HEK293 (cell line): Measurements from ENCODE around the gene GRK5.

Experiments used
- CTCF ChIA-PET: fragments of 350-600 bp; formaldehyde crosslinking; extraction: SDS; loops from one replicate; lab custom pipeline; 2021; ENCODE audit warnings: antibody characterized with exemption; lab: Yijun Ruan, JAX
- POLR2A ChIA-PET: fragments of 300-600 bp; formaldehyde crosslinking; extraction: SDS; loops from one replicate; lab custom pipeline; 2020; ENCODE audit warnings: antibody characterized with exemption, inconsistent platforms; lab: Yijun Ruan, JAX
- H3K27ac ChIP-seq: fragments of 200-500 bp; sonication (Bioruptor generic); 2 replicates; pipeline ENCODE4 v1.5.1; 2014; ENCODE audit warnings: low read depth, low read length, control low read depth, inconsistent platforms; ENCODE audit errors: extremely low read depth
- H3K36me3 ChIP-seq, 2 experiments: fragments of 200-500 bp in 1 of 2; sonication (Bioruptor generic) in 1 of 2; 1 replicate in 1 of 2; 2 replicates in 1 of 2; pipeline ENCODE4 v1.5.1; 2014 to 2017; ENCODE audit warnings: inconsistent platforms in 2 of 2, low read length in 2 of 2; ENCODE audit not compliant: control insufficient read depth in 2 of 2, insufficient read depth in 1 of 2
- H3K4me1 ChIP-seq: fragments of 200-500 bp; sonication (Bioruptor generic); 2 replicates; pipeline ENCODE4 v1.5.1; 2014; ENCODE audit warnings: mild to moderate bottlenecking, low read length, inconsistent platforms; ENCODE audit not compliant: control insufficient read depth, insufficient read depth
- H3K4me3 ChIP-seq: 2 replicates; pipeline ENCODE4 v1.5.1; 2011; ENCODE audit warnings: low read depth, mild to moderate bottlenecking, control low read depth, low read length, moderate library complexity
- H3K9me3 ChIP-seq: fragments of 200-500 bp; sonication (Bioruptor generic); 2 replicates; pipeline ENCODE4 v1.5.1; 2014; ENCODE audit warnings: low read depth, low read length, inconsistent platforms; ENCODE audit not compliant: control insufficient read depth, insufficient read depth
- ELK4 ChIP-seq: IDR thresholded peaks from 2 replicates; pipeline ENCODE4 v1.6.1; 2011; ENCODE audit warnings: mild to moderate bottlenecking, low read depth, low read length, borderline replicate concordance
- GLI4 ChIP-seq: fragments of 450-650 bp; formaldehyde crosslinking; IDR thresholded peaks from 2 replicates; pipeline ENCODE4 v1.5.1; 2016; ENCODE audit warnings: missing biosample characterization, missing genetic modification characterization
- PATZ1 ChIP-seq: fragments of 450-650 bp; formaldehyde crosslinking; IDR thresholded peaks from 2 replicates; pipeline ENCODE4 v1.5.1; 2016; ENCODE audit warnings: missing biosample characterization, missing genetic modification characterization
- SETDB1 ChIP-seq: IDR thresholded peaks from one replicate; pipeline ENCODE4 v1.6.1; 2017; ENCODE audit warnings: mild to moderate bottlenecking, low read length, moderate library complexity, mixed read lengths; ENCODE audit not compliant: insufficient read length
- SP3 ChIP-seq: fragments of 450-650 bp; formaldehyde crosslinking; IDR thresholded peaks from 2 replicates; pipeline ENCODE4 v1.5.1; 2016; ENCODE audit warnings: missing biosample characterization, missing genetic modification characterization
- ZBTB20 ChIP-seq: fragments of 450-650 bp; formaldehyde crosslinking; IDR thresholded peaks from 2 replicates; pipeline ENCODE4 v1.5.1; 2016; ENCODE audit warnings: missing biosample characterization, missing genetic modification characterization
- ZNF302 ChIP-seq: fragments of 450-650 bp; formaldehyde crosslinking; IDR thresholded peaks from 2 replicates; pipeline ENCODE4 v1.5.1; 2016; ENCODE audit warnings: missing biosample characterization, missing genetic modification characterization, low read depth
- ZNF335 ChIP-seq: fragments of 450-650 bp; formaldehyde crosslinking; conservative IDR thresholded peaks from 2 replicates; pipeline ENCODE4 v1.5.1; 2016; ENCODE audit warnings: missing biosample characterization, missing genetic modification characterization
- ZNF341 ChIP-seq: fragments of 450-650 bp; formaldehyde crosslinking; IDR thresholded peaks from 2 replicates; pipeline ENCODE4; 2016; ENCODE audit warnings: low read depth, missing biosample characterization, missing genetic modification characterization
- ZNF426 ChIP-seq: fragments of 450-650 bp; formaldehyde crosslinking; IDR thresholded peaks from 2 replicates; pipeline ENCODE4 v1.5.1; 2017; ENCODE audit warnings: missing biosample characterization, missing genetic modification characterization, mild to moderate bottlenecking, inconsistent platforms, moderate library complexity
- ZNF473 ChIP-seq: fragments of 450-650 bp; formaldehyde crosslinking; IDR thresholded peaks from 2 replicates; pipeline ENCODE4 v1.5.1; 2017; ENCODE audit warnings: missing biosample characterization, missing genetic modification characterization
- ZNF561 ChIP-seq: fragments of 450-650 bp; IDR thresholded peaks from 2 replicates; pipeline ENCODE4 v1.5.1; 2018; ENCODE audit warnings: missing biosample characterization, missing genetic modification characterization, borderline replicate concordance
- ZNF580 ChIP-seq: fragments of 450-650 bp; formaldehyde crosslinking; IDR thresholded peaks from 2 replicates; pipeline ENCODE4 v1.5.1; 2016; ENCODE audit warnings: missing biosample characterization, missing genetic modification characterization
- ZNF610 ChIP-seq: fragments of 450-650 bp; formaldehyde crosslinking; IDR thresholded peaks from 2 replicates; pipeline ENCODE4 v1.5.1; 2016; ENCODE audit warnings: missing biosample characterization, missing genetic modification characterization, borderline replicate concordance
- ZNF621 ChIP-seq: fragments of 450-650 bp; formaldehyde crosslinking; IDR thresholded peaks from 2 replicates; pipeline ENCODE4 v1.5.1; 2017; ENCODE audit warnings: missing biosample characterization, missing genetic modification characterization
- ZNF624 ChIP-seq: fragments of 450-650 bp; formaldehyde crosslinking; IDR thresholded peaks from 2 replicates; pipeline ENCODE4 v1.5.1; 2017; ENCODE audit warnings: missing biosample characterization, missing genetic modification characterization
- ZNF692 ChIP-seq: fragments of 450-650 bp; formaldehyde crosslinking; IDR thresholded peaks from 2 replicates; pipeline ENCODE4 v1.5.1; 2016; ENCODE audit warnings: missing biosample characterization, missing genetic modification characterization
- ZSCAN23 ChIP-seq: fragments of 450-650 bp; formaldehyde crosslinking; IDR thresholded peaks from 2 replicates; pipeline ENCODE4 v1.5.1; 2016; ENCODE audit warnings: missing biosample characterization, missing genetic modification characterization
- TF ChIP-seq, protein P1 (sequence below): fragments of 450-650 bp; formaldehyde crosslinking; IDR thresholded peaks from 2 replicates; pipeline ENCODE4 v1.5.1; 2017; ENCODE audit warnings: missing biosample characterization, missing genetic modification characterization
- TF ChIP-seq, protein P2 (sequence below): fragments of 450-650 bp; formaldehyde crosslinking; conservative IDR thresholded peaks from 2 replicates; pipeline ENCODE4 v1.5.1; 2016; ENCODE audit warnings: low read depth, missing biosample characterization, missing genetic modification characterization

The GRK5 gene

GRCh38 chr10:119370111-119370741, 162.9 kb downstream of the GRK5 start:
- no peak for TF ChIP-seq ZNF302 (tag by site-specific recombination)
- no peak for TF ChIP-seq GLI4 (tag by site-specific recombination)
- no peak for TF ChIP-seq ZNF473 (tag by site-specific recombination)
- no peak for TF ChIP-seq ZNF580 (tag by site-specific recombination)
- TF ChIP-seq ZNF624 (tag by site-specific recombination) = no peak
- TF ChIP-seq PATZ1 = no peak
- no peak for TF ChIP-seq ZNF692 (tag by site-specific recombination)
- TF ChIP-seq ZNF610 (tag by site-specific recombination) = no peak
- TF ChIP-seq ZNF621 (tag by site-specific recombination) = no peak
- TF ChIP-seq, protein P1, sequence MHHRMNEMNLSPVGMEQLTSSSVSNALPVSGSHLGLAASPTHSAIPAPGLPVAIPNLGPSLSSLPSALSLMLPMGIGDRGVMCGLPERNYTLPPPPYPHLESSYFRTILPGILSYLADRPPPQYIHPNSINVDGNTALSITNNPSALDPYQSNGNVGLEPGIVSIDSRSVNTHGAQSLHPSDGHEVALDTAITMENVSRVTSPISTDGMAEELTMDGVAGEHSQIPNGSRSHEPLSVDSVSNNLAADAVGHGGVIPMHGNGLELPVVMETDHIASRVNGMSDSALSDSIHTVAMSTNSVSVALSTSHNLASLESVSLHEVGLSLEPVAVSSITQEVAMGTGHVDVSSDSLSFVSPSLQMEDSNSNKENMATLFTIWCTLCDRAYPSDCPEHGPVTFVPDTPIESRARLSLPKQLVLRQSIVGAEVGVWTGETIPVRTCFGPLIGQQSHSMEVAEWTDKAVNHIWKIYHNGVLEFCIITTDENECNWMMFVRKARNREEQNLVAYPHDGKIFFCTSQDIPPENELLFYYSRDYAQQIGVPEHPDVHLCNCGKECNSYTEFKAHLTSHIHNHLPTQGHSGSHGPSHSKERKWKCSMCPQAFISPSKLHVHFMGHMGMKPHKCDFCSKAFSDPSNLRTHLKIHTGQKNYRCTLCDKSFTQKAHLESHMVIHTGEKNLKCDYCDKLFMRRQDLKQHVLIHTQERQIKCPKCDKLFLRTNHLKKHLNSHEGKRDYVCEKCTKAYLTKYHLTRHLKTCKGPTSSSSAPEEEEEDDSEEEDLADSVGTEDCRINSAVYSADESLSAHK = no peak
- TF ChIP-seq ZNF561 = no peak
- no peak for TF ChIP-seq ZNF426 (tag by site-specific recombination)
- no peak for TF ChIP-seq ZNF341
- no peak for TF ChIP-seq SETDB1
- TF ChIP-seq ELK4 = no peak
- TF ChIP-seq ZNF335 (tag by site-specific recombination) = no peak
- H3K4me1 ChIP-seq = peaks cover 5% of the 10 kb centered on the region
- no peaks in the 10 kb centered on the region for H3K9me3 ChIP-seq
- no peak overlapping the region for H3K27ac ChIP-seq
- H3K4me3 ChIP-seq = no peak overlapping the region
- ChIA-PET POLR2A (no interaction called here), CTCF (no interaction called here)
- no peaks in the 10 kb centered on the region for H3K36me3 ChIP-seq

GRCh38 chr10:119370972-119371703, 163.8 kb downstream of the GRK5 start:
- Histone ChIP-seq H3K27ac (no peak overlapping the region), H3K4me1 (peaks cover 5% of the 10 kb centered on the region), H3K9me3 (no peaks in the 10 kb centered on the region), H3K4me3 (no peak overlapping the region), H3K36me3 (no peaks in the 10 kb centered on the region)
- POLR2A ChIA-PET = no interaction called here
- CTCF ChIA-PET = no interaction called here
- no peak for TF ChIP-seq ELK4
- no peak for TF ChIP-seq ZSCAN23 (tag by site-specific recombination)
- TF ChIP-seq ZBTB20 (tag by site-specific recombination) = no peak
- TF ChIP-seq SP3 (tag by site-specific recombination) = no peak
- TF ChIP-seq, protein P2, sequence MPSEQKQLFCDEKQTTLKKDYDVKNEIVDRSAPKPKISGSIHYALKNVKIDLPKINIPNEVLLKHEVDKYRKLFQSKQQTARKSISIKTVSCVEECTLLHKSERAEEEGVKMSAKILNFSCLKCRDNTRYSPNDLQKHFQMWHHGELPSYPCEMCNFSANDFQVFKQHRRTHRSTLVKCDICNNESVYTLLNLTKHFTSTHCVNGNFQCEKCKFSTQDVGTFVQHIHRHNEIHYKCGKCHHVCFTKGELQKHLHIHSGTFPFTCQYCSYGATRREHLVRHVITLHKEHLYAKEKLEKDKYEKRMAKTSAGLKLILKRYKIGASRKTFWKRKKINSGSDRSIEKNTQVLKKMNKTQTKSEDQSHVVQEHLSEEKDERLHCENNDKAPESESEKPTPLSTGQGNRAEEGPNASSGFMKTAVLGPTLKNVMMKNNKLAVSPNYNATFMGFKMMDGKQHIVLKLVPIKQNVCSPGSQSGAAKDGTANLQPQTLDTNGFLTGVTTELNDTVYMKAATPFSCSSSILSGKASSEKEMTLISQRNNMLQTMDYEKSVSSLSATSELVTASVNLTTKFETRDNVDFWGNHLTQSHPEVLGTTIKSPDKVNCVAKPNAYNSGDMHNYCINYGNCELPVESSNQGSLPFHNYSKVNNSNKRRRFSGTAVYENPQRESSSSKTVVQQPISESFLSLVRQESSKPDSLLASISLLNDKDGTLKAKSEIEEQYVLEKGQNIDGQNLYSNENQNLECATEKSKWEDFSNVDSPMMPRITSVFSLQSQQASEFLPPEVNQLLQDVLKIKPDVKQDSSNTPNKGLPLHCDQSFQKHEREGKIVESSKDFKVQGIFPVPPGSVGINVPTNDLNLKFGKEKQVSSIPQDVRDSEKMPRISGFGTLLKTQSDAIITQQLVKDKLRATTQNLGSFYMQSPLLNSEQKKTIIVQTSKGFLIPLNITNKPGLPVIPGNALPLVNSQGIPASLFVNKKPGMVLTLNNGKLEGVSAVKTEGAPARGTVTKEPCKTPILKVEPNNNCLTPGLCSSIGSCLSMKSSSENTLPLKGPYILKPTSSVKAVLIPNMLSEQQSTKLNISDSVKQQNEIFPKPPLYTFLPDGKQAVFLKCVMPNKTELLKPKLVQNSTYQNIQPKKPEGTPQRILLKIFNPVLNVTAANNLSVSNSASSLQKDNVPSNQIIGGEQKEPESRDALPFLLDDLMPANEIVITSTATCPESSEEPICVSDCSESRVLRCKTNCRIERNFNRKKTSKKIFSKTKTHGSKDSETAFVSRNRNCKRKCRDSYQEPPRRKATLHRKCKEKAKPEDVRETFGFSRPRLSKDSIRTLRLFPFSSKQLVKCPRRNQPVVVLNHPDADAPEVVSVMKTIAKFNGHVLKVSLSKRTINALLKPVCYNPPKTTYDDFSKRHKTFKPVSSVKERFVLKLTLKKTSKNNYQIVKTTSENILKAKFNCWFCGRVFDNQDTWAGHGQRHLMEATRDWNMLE (tag by site-specific recombination) = no peak
